HG02623 (cell line): ENCODE results near the gene KIF1B.
"Not testable (repeated sequence)": the region's sequence is repeated elsewhere in the genome, so short reads cannot be mapped to it uniquely, and the experiment has no call there.

Experiments used
- ATAC-seq: cut with Tn5 transposase; IDR thresholded peaks from one replicate; pipeline ENCODE4 v1.9.1; 2021; ENCODE audit warnings: moderate library complexity; ENCODE audit not compliant: unreplicated experiment

Gene KIF1B

DNA sequence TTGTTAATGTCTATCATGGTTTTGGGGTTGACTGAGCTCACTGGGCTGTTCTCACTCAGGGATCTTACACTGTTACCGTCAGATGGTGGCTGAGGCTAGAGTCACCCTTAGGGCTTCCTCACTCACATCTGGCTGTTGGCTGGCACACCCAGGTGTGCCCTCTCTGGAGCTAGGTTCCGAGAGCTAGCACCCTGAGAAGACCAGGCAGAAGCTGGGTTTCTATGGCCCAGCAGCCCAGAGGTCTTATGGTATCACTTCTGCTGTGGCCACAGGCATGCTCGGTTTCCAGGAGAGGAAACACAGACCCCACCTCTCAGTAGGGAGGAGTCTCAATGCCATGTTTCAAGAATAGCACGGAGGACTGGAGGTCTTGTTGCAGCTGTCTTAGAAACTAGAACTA lies 20.7 kb upstream of the KIF1B start:
- no peak for ATAC-seq

DNA sequence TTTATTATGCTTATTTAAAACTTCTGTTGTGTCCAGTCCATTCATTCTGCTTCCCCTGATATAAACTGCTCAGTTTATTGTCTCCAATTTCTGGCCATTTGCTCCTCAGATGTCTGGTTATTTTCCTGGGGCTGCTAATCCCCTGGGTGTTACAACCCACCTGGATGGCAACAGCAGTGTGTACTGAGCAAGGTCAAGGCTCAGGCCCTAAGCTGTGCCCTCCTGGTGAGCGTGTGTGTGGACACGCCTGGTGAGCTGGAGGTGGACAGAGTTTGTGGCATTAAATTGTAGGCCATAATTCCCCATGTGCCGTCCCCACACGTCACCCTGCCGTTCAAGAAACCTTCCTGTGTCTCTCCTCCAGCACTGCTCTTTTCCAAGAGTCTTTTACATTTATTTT lies 18.1 kb upstream of the KIF1B start:
- no peak for ATAC-seq

DNA sequence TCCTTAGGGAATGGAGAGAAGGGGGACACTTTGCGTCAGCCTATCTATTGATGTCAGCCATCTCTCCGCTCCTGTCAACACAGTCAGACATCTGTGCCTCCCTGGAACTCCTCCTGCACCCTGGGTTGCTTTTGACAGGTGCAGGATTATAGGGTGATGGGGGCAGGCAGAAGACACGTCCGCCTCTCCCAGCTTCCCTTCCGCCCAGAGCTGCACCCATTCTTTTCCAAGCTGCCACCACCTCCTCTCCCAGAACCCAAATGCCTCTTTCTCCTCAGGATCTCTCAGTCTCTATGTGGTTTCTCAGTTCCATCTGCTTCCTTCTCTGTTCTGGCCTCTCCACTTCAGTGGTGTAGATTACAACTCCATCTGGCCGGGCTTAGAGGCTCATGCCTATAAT lies 17.1 kb upstream of the KIF1B start:
- ATAC-seq: no peak

DNA sequence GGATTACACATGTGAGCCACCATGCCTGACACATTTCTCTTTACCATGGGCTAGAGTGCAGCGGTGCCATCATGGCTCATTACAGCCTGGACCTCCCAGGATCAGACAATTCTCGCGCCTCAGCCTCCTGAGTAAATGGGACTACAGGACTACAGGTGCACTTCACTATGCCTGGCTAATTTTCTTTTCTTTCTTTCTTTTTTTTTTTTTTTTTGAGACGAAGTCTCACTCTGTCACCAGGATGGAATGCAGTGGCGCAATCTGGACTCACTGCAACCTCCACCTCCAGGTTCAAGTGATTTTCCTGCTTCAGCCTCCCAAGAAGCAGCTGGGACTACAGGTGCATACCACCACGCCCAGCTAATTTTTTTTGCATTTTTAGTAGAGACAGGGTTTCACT lies 14.8 kb upstream of the KIF1B start:
- no peak for ATAC-seq

DNA sequence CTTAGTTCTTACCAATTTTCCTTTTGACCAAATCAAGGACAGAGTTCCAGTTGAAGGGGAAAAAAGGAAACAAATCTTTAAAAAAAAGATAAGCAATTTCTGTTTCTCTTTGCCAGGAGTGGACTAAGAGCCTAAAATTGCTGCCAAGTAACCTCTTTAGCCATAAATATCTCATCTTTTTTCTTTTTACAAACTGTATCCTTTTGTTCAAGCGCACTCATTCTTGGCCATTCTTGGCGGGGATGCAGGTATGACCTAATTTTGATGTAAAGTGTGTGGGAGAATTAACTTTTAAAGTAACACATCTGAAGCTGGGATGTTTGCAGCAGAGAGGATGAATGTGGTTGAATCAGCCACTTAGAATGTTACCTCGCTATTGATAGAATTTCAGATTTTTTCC lies 13.4 kb upstream of the KIF1B start:
- ATAC-seq: no peak

DNA sequence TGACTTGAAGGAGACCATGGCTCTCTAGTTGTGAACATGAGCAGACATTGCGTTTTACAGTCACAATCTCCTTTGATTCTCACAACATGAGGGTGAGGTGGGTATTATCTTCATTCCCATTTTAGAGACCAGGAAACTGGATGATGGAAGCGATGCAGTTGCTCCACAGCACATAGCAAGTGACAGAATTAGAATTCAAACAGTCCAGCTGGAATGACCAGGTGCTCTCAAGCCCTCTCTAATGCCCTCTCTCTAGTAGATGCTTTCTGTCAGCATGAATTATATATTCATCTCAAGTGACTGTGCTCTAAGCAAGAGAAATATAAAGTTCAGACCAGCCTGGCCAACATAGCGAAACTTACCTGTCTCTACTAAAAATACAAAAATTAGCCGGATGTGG lies 9.8 kb upstream of the KIF1B start:
- no peak for ATAC-seq

DNA sequence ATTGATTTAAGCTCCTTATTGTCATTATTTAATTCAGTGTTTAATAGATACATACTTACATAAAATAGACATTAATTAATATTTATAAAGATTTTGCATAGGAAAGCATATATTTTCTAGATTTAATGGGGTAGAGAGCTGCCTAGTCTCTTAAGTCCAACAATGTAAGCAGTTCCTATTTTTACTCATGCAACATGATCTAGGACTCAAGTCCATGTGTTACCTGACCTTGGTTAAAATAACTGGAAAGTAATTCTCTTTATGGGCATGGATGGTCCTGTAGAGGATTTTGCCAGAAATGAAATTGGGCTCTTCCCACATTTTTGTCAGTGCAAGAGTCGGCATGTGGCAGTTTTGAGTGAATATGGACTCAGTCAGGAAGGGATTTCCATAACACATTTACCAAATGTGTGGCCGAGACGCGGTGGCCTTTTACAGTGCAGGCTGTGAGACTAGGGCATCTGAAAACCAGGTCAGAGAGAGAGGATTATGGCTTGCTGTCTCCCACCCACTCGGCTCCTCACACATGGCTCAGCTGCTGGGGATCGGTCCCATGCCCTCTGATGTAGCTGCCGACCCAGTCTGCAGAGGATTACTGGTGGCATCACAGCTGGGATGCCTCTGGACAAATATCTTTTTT lies 6.2 kb upstream of the KIF1B start:
- ATAC-seq: no peak

DNA sequence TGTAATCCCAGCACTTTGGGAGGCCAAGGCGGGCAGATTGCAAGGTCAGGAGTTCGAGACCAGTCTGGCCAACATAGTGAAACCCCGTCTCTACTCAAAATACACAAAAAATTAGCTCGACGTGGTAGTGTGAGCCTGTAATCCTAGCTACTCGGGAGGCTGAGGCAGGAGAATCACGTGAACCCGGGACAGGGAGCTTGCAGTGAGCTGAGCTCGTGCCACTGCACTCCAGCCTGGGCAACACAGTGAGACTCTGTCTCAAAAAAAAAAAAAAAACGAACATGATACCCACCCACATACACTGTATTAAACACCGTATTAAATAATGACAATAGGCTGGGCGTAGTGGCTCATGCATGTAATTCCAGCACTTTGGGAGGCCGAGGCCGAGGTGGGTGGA lies 5.2 kb upstream of the KIF1B start:
- ATAC-seq: not testable (repeated sequence)

DNA sequence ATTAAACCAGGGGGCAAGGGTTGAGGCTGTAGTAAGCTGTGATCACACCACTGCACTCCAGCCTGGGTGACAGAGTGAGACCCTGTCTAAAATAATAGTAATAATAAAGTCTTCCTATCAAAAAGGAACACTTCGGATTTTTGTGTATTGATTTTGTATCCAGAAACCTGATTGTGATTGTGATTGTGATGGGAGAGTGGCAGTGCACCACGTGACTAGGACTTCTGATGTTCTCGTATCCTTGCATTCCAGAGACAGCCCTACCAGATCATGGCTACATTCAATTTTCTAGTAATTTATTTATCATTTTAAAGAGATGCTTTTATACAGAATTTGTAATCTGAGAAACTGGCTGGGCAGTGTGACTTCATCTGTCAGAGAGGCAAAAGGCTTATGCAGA lies 2.6 kb upstream of the KIF1B start:
- no peak for ATAC-seq

DNA sequence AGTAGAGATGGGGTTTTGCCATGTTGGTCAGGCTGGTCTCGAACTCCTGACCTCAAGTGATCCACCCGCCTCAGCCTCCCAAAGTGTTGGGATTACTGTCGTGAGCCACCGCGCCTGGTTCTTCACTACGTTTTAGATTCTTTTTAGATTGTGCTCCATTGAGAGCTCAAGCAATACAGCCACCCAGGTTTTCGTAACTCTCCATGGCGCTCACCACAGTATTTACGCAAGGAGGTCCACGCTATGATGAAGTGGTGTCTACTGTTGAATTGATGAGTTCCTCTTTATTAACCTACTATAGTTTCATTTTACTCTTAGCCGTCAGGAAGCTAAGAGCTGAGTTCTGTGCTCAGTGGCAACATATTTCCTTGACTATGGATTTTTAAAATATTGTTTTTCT lies 1.8 kb upstream of the KIF1B start:
- ATAC-seq: no peak

DNA sequence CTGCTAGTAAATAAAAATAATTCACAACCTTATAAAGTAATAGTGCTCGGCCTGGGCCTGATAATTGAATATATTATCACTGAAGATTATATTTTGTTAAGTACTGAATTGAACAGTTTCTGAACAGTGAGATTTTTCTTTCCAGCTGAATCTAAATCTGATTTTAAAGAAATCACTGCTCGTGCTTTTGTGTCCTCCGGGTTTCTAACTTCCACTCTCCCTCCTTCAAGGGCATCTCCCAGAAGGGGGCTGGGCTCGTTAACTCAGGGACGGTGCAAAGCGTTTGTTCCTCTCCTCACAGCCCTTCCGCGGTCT lies 823 bp upstream of the KIF1B start:
- no peak for ATAC-seq

DNA sequence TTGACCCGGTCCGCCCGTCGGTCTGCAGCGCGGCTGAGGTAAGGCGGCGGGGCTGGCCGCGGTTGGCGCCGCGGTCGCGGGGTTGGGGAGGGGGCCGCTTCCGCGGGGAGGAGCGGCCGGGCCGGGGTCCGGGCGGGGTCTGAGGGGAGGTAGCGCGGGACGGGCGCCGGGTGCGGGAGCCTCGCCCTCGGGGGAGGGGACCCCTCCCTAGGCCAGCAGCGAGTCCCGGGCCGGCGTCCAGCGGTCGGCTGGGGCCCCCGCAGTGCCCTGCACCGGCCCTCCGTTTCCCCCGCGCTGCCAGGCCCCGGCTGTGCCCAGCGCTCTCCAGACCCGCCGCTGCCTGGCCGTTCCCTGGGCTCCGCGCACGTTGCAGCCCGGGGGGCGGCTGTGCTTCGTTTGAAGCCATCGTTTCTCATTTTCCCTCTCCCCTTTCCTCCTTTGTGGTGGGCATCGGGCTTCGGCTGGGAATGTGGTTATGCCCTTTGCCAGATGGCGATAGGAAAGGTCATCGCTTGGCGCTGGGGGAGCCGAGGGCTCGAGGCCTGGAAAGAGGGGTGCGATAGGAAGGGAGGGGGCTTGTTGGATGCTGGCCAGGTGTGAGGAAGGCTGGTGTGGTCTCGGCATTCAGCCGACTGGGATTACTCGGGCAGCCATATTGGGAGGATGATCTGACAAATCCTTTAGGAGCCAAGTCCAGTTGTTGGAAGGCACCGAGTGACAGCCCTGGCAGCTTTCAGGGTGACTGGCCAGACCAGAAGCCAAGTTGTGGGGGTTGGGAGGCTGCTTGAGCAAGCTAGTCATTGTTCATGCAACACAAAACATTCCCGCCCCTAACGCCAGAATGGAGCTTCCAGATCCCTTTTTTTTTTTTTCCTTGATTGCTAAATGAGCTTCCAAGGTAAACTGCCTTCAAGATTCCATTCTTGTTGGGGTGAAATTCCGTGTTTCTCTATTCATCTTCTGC lies 753 bp downstream of the KIF1B start:
- ATAC-seq: peak; percentile 8

DNA sequence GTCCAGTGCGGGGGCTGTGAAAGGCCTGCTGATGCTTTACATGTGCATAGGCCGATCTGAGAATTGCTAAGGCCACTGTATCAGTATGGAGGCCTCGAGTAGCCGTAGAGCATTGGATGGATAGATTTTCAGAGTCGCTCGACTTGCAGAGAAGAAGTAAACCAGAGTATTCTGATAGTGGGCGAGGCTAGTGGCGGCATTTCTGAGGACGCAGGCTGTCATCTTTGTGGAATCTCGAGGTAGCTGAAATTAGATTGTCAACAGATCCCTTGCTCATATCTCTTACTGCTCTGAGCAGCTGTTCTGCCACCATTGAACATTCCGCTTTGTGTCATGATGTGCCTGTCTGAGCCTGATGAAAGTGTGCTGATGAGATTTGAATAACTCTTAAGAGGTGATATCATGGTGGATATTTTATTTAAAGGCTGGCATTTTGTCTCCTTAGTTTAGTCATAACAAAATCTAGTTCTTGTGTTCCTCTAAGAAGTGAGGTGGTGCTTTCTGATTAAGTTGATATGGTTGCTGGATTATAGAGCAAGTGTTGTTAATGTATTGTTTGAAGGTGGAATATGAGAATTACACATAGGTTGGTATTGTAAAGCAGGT lies 1.5 kb downstream of the KIF1B start:
- no peak for ATAC-seq

DNA sequence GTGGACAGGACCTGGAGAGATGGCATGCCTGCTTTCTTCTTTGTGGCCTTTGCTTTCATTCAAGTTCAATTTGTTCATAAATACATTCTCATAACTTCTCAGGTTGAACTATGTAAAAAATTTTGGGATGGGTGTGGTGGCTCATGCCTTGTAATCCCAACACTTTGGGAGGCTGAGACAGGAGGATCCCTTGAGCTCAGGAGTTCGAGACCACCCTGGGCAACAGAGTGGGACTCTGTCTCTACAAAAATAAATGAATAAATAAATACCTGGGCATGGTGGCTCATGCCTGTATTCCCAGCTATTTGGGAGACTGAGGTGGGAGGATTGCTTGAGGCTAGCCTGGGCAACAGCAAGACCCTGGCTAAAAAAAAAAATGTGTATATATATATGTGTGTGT lies 2.1 kb downstream of the KIF1B start:
- no peak for ATAC-seq

DNA sequence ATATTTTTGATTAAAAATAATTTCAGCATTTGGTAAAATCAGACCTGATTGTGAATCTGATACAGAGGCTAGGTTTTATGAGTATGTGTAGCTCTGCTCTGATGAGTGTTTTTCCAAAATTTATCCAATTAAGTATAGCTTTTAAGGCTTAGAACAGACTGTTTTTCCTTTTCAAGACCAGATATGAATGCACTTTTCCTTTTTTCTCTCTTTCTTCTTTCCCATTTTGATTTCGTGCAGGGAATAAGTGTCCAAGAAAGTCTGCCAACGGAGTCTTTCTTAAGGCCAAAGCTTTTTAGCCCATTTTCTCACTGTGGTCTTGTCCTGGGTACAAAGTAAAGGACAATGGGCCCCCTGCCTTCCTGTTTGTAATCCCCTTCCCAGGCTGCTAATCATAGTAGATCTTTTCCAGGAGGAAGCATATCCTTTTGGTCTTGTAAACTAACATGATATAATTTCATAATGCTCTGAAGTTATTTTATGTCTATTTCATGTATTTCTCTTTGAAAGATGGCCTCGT lies 2.9 kb downstream of the KIF1B start:
- ATAC-seq: no peak

DNA sequence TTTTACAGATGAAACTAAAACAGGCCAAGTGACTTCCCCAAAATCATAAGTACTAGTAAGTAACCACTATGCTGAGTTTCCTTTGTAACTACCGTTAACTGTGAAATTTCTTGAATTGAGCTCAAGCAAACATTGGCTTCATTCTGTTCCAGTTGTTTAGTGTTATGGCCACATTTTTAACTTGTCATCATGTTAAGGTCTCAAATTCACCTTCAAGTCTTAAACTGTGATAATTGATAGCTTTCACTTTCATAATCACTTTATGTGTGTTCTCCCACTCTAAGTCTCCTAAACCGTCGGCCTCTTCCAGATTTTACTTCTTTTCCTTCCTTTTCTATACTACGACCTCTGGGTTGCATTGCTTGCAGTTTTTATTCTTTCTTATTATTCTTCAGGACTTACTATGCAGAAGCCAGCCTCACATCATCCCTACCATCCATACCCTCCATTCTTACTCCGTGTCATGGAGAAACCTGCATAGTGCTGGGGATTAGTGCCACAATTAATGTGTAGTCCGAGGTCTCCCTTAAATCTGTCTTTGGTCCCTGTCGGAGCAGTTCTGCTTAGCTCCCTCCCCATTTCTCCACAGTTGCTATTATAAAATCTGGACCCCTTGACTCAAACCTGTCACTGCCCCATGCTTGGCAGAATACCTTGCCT lies 5.8 kb downstream of the KIF1B start:
- ATAC-seq: no peak

DNA sequence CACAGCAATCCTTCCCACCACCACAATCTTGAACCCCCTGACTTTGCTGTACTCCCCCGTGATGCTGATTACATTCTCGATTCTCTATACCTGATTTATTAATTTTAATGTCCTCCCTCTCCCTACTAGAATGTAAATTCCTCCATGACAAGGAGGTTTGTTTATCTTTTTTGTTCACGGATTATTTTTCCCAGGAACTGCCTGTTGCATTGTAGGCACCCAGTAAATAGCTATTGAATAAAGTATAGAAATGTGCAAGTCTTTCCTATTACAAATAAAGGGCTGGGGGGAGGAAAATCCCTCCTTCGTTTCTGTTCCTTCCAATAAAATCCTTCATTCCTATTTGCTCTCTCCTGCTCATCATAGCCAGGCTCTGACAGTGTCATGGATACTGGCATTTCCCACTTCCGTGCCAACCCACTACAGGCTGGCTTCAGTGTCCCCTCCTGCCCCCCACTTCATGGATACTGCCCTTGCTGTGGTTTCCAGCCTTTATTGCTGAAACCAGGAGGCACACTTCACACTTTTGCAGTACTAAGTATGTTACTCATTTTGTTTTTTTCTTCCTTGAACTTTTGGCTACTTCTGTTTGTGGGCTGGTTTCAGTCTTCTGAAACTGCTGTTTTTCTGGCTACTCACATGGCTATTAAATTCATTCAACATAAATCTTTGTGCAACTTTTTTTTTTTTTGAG lies 7.5 kb downstream of the KIF1B start:
- ATAC-seq: no peak

DNA sequence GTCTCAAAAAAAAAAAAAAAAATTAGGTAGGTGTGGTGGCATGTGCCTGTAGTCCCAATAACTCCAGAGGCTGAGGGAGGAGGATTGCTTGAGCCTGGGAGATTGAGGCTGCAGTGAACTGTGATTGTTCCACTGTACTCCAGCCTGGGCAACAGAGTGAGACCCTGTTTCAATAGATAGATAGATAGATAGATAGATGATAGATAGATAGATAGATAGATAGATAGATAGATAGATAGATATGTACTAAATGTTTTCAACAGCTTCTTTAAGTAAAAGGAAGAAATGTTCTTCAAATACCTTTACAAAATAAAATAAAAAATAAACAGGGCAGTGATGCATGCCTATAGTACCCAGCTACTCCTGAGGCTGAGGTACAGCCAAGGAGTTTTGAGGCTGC lies 9.8 kb downstream of the KIF1B start:
- ATAC-seq: no peak

DNA sequence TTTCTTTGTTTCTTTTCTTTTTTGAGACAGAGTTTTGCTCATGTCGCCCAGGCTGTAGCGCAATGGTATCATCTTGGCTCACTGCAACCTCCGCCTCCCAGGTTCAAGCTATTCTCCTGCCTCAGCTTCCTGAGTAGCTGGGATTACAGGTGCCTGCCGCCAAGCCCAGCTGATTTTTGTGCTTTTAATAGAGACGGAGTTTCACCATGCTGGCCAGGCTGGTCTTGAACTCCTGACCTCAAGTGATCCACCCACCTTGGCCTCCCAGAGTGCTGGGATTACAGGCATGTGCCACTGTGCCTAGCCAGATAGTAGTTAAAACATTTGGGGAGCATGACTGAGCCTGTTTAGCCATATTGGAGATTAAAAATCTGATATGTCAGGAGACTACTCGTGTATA lies 10.3 kb downstream of the KIF1B start:
- not testable (repeated sequence) for ATAC-seq

DNA sequence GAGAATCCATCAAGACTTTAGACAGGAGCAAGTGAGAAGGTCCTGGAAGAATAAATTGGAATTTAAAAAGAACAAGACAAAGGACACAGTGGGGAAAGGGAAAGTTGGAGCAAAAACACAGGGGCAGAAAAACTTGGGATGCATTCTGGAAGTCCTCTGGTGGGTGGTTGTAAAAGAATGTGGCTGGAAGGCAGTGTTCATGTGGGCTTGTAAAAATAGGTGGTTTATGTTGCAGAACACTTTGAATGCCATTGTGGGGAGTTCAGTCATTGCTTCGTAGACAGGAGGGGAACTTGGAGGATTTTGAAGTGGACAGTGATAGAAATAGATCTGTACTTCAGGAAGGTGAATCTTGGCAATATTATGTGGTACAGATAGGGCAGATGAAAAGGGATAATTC lies 15.2 kb downstream of the KIF1B start:
- ATAC-seq: no peak

DNA sequence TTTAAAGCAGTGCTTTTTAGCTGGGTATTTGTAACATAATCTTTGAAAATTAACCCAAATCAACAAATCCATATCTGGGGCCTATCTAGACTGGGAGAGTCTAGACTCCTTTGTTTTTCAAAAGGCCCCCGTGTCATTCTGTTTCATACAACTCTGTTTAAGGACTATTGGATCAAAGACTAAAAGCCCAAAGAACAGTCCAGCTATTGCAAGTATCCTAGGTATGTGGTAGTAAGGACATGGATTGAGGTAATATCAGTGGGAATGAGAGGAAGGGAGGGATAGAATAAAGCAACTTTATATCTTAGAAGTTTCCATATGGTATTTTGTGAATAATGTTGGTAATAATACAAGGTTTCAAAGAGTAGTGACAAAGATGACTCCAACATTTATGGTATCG lies 18.2 kb downstream of the KIF1B start:
- ATAC-seq: no peak
